ENCODE measurements around the gene KRT27. TPM values are rescaled to one million over a fixed set of nuclear protein-coding genes. Genes with fewer than 3 reads are reported as not detected.
"Not testable (repeated sequence)": the region's sequence is repeated elsewhere in the genome, so short reads cannot be mapped to it uniquely, and the experiment has no call there.

KRT27 gene
- total RNA-seq, 1 donor from 2014 or later: not detected

DNA sequence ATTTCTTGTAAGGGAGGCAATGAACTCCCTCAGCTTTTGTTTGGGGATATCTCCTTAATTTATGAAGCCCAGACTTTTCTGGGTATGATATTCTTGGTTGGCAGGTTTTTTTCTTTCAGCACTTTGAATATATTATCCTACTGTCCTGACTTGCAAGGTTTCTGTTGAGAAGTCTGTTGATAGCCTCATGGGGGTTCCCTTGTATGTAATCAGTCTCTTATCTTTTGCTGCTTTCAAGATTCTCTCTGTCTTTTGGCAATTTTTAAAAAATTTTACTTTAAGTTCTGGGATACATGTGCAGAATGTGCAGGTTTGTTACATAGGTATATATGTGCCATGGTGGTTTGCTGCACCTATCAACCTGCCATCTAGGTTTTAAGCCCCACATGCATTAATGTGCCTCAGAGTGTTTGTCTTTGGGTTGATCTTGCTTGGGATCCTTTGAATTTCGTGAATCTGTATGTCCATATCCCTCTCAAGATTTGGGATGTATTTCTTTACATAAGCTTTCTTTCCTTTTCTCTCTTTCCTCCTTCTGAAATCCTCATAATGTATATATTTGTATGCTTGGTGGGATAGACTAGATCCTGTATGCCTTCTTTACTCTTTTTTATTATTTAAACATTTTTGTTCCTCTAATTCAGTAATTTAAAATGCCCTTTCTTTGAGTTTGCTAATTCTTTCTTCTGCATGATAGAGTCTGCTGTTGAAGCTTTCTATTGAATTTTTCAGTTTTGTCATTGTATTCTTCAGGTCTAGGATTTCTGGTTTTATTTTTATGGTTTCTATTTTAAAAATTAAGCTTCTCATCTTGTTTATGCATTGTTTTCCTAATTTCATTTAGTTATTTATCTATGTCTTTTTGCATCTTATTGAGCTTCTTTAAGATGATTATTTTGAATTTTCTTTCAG, 22.0 kb downstream of the KRT27 start:
- DNase-seq (ENCODE audit: low read depth in 2 of 2): no peak

DNA sequence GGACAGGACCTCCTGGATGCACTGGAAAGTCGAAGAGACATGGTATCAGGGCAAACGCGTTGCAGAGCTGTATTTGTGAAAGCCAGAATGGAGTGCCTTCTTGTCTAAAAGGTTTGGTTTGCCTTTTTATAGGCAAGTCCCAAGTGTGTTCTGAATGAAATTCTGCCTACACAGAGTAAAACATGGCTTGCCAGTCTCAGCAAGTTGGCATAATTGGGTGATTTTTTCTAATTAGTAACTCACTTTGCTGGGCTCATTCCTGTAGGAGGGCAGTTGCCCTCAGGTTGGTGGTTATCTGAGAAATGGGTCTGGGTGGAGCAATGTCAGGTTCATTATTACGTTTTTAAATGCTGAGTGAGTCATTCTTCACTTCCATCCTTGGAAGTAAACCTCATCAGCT, 27.1 kb downstream of the KRT27 start, which contains the start of gene KRT25:
Gene KRT25 (minus strand): TSS at position 101 of the 400 bp plus-strand sequence. CDS start 60 bp downstream, at position 41.
- no peak for DNase-seq (ENCODE audit: low read depth in 2 of 2)

DNA sequence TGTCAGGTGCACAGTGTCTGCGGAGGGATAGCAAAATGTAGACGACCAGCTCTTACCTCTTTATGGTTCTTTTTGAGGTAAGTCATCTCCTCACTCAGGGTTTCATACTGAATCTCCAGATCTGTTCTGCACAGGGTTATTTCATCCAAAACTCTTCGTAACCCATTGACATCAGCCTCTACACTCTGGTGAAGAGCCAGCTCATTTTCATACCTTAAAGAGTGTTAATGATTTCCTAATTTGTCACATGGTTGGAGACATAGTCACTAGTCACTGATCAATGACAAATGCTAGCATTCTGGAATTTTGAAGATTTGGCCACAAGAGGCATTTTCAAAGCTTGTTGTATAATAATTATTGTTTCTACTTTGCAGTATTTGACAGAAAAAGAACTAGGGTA, 28.5 kb downstream of the KRT27 start:
- DNase-seq (ENCODE audit: low read depth in 2 of 2): no peak

DNA sequence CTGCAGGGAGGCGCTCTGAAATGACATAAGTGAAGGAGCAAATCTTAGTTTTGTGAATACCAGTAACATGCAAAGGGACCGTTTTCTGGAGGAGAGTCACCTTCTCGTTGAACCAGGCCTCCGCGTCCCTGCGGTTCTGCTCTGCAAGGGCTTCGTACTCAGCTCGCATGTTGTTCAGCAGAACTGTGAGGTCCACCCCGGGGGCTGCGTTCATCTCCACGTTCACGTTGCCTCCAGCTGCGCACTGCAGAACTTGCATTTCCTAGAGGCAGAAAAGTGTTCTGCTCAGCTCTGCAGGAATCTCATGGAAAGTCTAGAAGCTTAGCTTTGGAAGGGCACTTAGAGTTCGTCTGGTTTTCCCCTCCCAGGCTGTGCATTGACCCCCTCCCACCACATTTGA, 31.3 kb downstream of the KRT27 start:
- DNase-seq (ENCODE audit: low read depth in 2 of 2): no peak

DNA sequence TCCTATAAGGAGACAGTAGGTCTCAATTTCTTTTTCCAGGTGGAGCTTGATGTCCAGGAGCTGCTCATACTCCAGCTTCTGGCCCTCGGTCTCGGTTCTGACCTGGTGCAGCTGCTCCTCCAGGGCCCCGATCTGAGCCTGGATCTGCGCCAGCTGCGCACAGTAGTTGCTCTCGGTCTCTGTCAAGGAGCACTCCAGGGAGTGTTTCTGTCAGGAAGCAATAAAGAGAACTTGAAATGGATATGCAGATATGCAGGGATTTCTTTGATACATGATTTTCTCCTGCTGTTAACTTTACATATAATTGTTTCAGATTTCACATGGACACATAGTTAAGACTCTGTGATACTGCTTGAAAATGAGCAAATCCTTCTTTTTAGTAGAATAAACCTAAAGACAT, 32.0 kb downstream of the KRT27 start:
- no peak for DNase-seq (ENCODE audit: low read depth in 2 of 2)

DNA sequence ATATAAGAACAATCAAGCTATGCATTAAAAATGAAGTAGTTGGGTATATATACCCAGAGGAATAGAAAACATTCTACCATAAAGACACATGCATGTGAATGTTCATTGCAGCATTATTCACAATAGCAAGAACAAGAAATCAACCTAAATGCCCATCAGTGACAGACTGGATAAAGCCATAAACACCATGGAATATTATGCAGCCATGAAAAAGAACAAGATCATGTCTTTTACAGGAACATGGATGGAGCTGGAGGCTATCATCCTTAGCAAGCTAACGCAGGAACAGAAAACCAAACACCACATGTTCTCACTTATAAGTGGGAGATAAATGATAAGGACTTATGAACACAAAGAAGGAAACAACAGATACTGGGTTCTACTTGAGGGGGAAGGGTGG, 33.7 kb downstream of the KRT27 start:
- not testable (repeated sequence) for DNase-seq (ENCODE audit: low read depth in 2 of 2)

DNA sequence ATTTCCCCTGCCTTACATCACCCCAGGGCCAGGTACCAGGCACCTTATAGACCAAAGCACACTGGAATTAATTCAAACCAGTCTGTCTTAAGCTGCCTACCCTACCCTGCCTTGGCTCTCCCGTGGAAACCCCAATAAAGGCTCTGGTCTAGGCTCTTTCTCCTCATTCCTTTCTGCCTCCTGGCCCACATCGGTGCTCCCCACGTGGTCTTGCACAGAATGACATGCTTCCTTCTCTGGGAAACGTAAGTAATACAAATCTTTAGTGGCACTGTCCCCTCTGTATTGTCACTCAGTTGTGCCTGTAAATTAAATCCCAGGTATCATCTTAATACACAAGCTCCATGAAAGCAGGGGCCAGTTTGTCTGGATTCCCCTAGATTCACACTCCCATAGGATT, 43.8 kb downstream of the KRT27 start:
- no peak for DNase-seq (ENCODE audit: low read depth in 2 of 2)

DNA sequence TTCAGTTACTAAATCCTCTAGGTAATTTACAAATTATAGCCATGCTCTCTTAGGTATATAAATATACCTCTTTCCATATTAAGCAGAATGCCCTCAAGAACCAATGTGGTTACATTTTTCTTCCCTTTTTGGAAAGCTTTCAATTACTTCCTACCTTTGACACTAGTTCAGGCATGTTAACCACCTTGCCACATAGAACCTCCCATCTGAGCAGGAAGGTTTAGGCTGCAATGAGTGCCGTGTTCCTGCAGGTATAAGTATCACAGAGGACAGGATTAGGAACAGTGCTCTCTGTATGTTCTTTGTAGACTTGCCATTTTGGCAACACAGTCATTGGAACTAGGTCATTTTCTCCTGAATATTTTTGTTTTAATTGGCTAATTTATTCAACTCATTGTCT, 47.3 kb downstream of the KRT27 start:
- DNase-seq (ENCODE audit: low read depth in 2 of 2): no peak

DNA sequence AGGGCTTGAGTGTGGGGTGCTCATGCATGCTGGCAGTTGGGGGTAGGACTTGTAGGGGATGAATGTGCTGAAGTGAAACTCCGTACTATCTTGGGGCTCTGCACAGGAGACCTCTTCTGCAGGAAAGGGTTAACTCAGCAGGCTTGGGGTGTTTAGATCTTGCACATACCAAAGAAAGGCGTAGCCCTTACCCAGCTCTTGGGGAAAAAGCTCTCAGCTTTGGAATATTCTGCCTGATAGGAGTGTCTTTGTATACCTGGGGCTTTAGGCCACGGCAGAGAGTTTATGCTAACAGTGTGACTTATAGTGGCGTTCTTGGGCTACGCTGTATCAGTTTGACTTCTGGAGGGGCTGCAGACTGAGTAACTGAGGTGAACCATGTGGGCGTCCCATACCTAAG, 48.3 kb downstream of the KRT27 start:
- DNase-seq (ENCODE audit: low read depth in 2 of 2): no peak

DNA sequence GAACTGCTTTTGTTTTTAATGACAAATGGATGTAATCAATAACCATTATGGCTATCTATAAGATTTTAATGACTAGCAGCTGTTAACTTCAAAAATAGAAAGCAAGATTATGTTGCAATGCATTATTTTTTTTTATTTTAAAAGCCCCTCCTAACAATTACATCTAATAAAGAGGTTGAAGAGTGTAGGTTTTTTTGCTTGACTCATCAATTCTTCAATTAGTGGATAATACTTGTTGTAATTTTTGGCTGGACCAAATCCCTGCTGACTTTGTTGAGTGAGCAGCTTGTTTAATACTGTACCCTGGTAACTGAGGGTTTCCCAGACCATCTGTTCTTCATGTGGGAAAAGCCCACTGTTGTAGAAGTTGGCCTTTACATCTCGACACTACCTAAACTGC, 51.4 kb downstream of the KRT27 start:
- no peak for DNase-seq (ENCODE audit: low read depth in 2 of 2)

DNA sequence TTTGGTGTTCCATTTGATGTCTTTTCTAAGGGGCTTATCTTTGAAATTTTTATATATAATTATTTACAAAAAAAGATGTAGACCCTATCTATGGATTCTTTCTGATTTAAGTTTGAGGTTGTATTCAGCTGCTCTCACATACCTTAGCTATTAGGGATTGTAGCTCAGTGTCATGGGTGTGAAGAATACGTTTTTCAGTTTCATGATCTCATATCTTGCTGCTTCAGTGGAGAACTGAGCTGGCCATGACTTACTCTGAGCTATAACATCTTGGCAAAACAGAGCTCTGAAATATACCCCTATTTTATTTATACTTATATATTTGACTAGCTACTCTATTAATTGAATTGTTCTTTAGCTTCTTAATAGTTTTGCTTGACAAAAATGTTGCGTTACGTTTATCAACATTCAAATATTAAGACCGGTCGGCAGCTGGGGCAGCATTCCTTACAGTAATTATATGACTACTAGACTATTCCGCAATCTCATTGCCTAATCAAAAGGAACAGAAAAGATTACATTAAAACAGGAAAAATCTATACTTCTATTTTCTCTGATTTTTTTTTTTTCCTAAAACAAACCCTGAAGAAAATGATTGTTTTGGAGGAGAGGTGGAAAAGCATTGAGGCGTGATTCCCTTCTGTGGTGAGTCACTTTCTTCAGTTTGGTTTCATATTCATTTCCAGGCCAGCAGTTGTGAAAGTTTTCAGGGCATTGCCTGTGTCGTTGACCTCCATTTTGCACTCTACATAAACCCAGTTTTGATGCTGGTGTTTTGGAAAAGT, 54.7 kb downstream of the KRT27 start:
- no peak for DNase-seq (ENCODE audit: low read depth in 2 of 2)

DNA sequence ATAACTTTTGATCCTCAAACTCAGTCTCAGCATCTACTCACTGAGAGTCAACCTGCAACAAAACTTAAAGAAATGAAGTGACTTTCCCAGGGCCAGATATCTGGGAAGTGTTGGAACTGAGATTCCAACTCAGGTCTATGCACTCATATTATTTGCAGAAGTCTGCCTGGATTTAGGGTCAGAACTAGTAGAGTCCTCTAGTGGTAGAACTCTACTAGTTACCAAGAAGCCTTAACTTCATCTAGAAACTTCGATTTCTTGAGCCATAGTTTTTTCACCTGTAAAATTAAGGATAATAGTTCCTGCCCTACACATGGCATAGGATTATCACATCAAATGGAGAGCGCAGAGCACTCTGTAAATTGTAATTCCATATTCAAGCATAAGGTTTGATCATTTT, 55.4 kb downstream of the KRT27 start:
- peak; percentile 13 to 28 for DNase-seq (ENCODE audit: low read depth in 2 of 2)

Other genes with a start within 250 kb of the KRT27 start
- gene CCR7, start 217.1 kb downstream of the KRT27 start, total RNA-seq: under 0.01 TPM in 1 of 2 replicates, not detected in the other
- 52.8 and 63.0 TPM in 2 replicates for gene SMARCE1, start 134.7 kb downstream of the KRT27 start, total RNA-seq
- gene KRT222, start 117.4 kb downstream of the KRT27 start, total RNA-seq: not detected in 2 replicates
- gene KRT24, start 78.8 kb downstream of the KRT27 start, total RNA-seq: not detected in 2 replicates
- gene KRT25, start 27.2 kb downstream of the KRT27 start, total RNA-seq: not detected in 2 replicates
- not detected in 2 replicates for gene KRT26, start 10.3 kb downstream of the KRT27 start, total RNA-seq
- gene KRT28, start 17.4 kb upstream of the KRT27 start, total RNA-seq: not detected in 2 replicates
- gene KRT10, start 40.1 kb upstream of the KRT27 start, total RNA-seq: 1.6 and 3.3 TPM in 2 replicates
- not detected in 2 replicates for gene KRT12, start 84.7 kb upstream of the KRT27 start, total RNA-seq
- not detected in 2 replicates for gene KRT20, start 102.7 kb upstream of the KRT27 start, total RNA-seq
- under 0.01 and 1.6 TPM in 2 replicates for gene KRT23, start 155.1 kb upstream of the KRT27 start, total RNA-seq
- not detected in 2 replicates for gene KRT39, start 184.4 kb upstream of the KRT27 start, total RNA-seq
- not detected in 2 replicates for gene KRT40, start 201.8 kb upstream of the KRT27 start, total RNA-seq
- not detected in 2 replicates for gene KRTAP3-3, start 211.6 kb upstream of the KRT27 start, total RNA-seq
- not detected in 2 replicates for gene KRTAP3-2, start 217.4 kb upstream of the KRT27 start, total RNA-seq
- not detected in 2 replicates for gene KRTAP3-1, start 226.6 kb upstream of the KRT27 start, total RNA-seq
- gene KRTAP1-5, start 244.7 kb upstream of the KRT27 start, total RNA-seq: not detected in 2 replicates
- not detected in 2 replicates for gene KRTAP1-4, start 247.6 kb upstream of the KRT27 start, total RNA-seq

All from lung microvascular endothelial cell (primary cell).